HEK293 (cell line): Measurements from ENCODE around the gene TSPAN7.

Source experiments
- TF ChIP-seq, protein P1 (sequence below): fragments of 450-650 bp; formaldehyde crosslinking; IDR thresholded peaks from 2 replicates; pipeline ENCODE4 v1.5.1; 2016; ENCODE audit warnings: missing biosample characterization, missing genetic modification characterization
- TF ChIP-seq, protein P2 (sequence below): fragments of 450-650 bp; formaldehyde crosslinking; IDR thresholded peaks from 2 replicates; pipeline ENCODE4 v1.5.1; 2016; ENCODE audit warnings: missing biosample characterization, missing genetic modification characterization

DNA sequence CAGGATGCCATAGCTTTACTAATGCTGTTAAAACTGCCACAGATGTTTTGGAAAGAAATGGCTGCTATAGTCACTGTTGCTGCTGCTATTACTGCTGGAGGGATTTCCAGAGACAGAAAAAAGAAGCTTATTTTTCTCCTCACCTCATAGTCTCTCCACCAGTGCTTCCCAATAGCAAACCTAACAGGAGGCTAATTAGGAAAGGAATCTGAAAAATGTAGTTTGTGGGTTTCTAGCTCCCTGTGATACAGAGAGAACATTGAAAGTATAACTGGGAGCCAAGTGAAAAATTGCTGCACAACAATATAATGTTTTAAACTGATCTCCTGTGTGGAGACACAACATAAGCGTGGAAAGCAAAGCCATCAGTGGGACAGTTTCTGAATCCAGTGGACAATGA is 8.6 kb upstream of the TSPAN7 start:
- TF ChIP-seq, protein P1, sequence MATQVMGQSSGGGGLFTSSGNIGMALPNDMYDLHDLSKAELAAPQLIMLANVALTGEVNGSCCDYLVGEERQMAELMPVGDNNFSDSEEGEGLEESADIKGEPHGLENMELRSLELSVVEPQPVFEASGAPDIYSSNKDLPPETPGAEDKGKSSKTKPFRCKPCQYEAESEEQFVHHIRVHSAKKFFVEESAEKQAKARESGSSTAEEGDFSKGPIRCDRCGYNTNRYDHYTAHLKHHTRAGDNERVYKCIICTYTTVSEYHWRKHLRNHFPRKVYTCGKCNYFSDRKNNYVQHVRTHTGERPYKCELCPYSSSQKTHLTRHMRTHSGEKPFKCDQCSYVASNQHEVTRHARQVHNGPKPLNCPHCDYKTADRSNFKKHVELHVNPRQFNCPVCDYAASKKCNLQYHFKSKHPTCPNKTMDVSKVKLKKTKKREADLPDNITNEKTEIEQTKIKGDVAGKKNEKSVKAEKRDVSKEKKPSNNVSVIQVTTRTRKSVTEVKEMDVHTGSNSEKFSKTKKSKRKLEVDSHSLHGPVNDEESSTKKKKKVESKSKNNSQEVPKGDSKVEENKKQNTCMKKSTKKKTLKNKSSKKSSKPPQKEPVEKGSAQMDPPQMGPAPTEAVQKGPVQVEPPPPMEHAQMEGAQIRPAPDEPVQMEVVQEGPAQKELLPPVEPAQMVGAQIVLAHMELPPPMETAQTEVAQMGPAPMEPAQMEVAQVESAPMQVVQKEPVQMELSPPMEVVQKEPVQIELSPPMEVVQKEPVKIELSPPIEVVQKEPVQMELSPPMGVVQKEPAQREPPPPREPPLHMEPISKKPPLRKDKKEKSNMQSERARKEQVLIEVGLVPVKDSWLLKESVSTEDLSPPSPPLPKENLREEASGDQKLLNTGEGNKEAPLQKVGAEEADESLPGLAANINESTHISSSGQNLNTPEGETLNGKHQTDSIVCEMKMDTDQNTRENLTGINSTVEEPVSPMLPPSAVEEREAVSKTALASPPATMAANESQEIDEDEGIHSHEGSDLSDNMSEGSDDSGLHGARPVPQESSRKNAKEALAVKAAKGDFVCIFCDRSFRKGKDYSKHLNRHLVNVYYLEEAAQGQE (tag by site-specific recombination): no peak
- TF ChIP-seq, protein P2, sequence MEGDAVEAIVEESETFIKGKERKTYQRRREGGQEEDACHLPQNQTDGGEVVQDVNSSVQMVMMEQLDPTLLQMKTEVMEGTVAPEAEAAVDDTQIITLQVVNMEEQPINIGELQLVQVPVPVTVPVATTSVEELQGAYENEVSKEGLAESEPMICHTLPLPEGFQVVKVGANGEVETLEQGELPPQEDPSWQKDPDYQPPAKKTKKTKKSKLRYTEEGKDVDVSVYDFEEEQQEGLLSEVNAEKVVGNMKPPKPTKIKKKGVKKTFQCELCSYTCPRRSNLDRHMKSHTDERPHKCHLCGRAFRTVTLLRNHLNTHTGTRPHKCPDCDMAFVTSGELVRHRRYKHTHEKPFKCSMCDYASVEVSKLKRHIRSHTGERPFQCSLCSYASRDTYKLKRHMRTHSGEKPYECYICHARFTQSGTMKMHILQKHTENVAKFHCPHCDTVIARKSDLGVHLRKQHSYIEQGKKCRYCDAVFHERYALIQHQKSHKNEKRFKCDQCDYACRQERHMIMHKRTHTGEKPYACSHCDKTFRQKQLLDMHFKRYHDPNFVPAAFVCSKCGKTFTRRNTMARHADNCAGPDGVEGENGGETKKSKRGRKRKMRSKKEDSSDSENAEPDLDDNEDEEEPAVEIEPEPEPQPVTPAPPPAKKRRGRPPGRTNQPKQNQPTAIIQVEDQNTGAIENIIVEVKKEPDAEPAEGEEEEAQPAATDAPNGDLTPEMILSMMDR (tag by site-specific recombination): no peak
